ENCODE data around the gene INPP5D. TPM values are rescaled to one million over a fixed set of nuclear protein-coding genes. Genes with fewer than 3 reads are reported as not detected.

Gene INPP5D
- total RNA-seq, 2 experiments from 2014 or later, result 52.4 to 54.9 TPM

- CTCF ChIA-PET, result no interaction called here
- POLR2A ChIA-PET, result no interaction called here
- DNase-seq, result no peak
- Mint-ChIP-seq H3K4me1 (ENCODE audit: low read depth) (peaks cover 16% of the 10 kb centered on the region), H3K27me3 (no peaks in the 10 kb centered on the region), H3K36me3 (peaks cover 42% of the 10 kb centered on the region), H3K4me3 (no peak overlapping the region), H3K27ac (no peak overlapping the region), H3K9me3 (no peaks in the 10 kb centered on the region)
- intact Hi-C loops (cut with micrococcal nuclease), result no loop called here
These were observed 65.4 kb downstream of the INPP5D start for GRCh38 chr2:233125455-233126065.

- Mint-ChIP-seq H3K4me1 (ENCODE audit: low read depth) (peaks cover 19% of the 10 kb centered on the region), H3K4me3 (no peak overlapping the region), H3K9me3 (no peaks in the 10 kb centered on the region), H3K36me3 (peaks cover 54% of the 10 kb centered on the region), H3K27ac (peak overlapping the region; percentile 6), H3K27me3 (no peaks in the 10 kb centered on the region)
- ChIA-PET CTCF (interaction anchor here (0.9 to 3.2 kb wide), 2 partner anchors 47 to 76 kb away, joined by 4 to 13 read pairs; no protein-coding TSS in a partner anchor), POLR2A (no interaction called here)
- peak; percentile 24 for DNase-seq
- intact Hi-C loops (cut with micrococcal nuclease), result no loop called here
These were observed 69.3 kb downstream of the INPP5D start for GRCh38 chr2:233129351-233129978.

GRCh38 chr2:233130024-233130423, 69.9 kb downstream of the INPP5D start:
- DNase-seq, result peak; percentile 32
- Mint-ChIP-seq H3K9me3 (no peaks in the 10 kb centered on the region), H3K36me3 (peaks cover 59% of the 10 kb centered on the region), H3K4me1 (ENCODE audit: low read depth) (peaks cover 19% of the 10 kb centered on the region), H3K27ac (peak overlapping the region; percentile 20), H3K27me3 (no peaks in the 10 kb centered on the region), H3K4me3 (no peak overlapping the region)
- intact Hi-C loops (cut with micrococcal nuclease), result no loop called here
- CTCF ChIA-PET, result interaction anchor here (0.9 to 3.2 kb wide), 2 partner anchors 48 to 77 kb away, joined by 4 to 13 read pairs; no protein-coding TSS in a partner anchor
- POLR2A ChIA-PET, result no interaction called here

- H3K27me3 Mint-ChIP-seq, result no peaks in the 10 kb centered on the region
- ChIA-PET CTCF (interaction anchor here (3.2 kb wide), 1 partner anchor 77 kb away, joined by 13 read pairs; no protein-coding TSS in a partner anchor), POLR2A (no interaction called here)
- peaks cover under 1% of the 10 kb centered on the region for H3K9me3 Mint-ChIP-seq
- no peak overlapping the region for H3K4me3 Mint-ChIP-seq
- H3K27ac Mint-ChIP-seq, result peak overlapping the region; percentile 20
- H3K36me3 Mint-ChIP-seq, result peaks cover 62% of the 10 kb centered on the region
- intact Hi-C loops (cut with micrococcal nuclease), result no loop called here
- peaks cover 19% of the 10 kb centered on the region for H3K4me1 Mint-ChIP-seq (ENCODE audit: low read depth)
- no peak for DNase-seq
These were observed 70.4 kb downstream of the INPP5D start for GRCh38 chr2:233130481-233131020.

GRCh38 chr2:233131936-233132720, 72.0 kb downstream of the INPP5D start:
- peaks cover 4% of the 10 kb centered on the region for H3K9me3 Mint-ChIP-seq
- intact Hi-C loops (cut with micrococcal nuclease), result no loop called here
- peaks cover 19% of the 10 kb centered on the region for H3K4me1 Mint-ChIP-seq (ENCODE audit: low read depth)
- DNase-seq, result no peak
- CTCF ChIA-PET, result interaction anchor here (3.2 kb wide), 1 partner anchor 79 kb away, joined by 13 read pairs; no protein-coding TSS in a partner anchor
- peak overlapping the region; percentile 11 for H3K27ac Mint-ChIP-seq
- peaks cover 70% of the 10 kb centered on the region for H3K36me3 Mint-ChIP-seq
- no peak overlapping the region for H3K4me3 Mint-ChIP-seq
- POLR2A ChIA-PET, result no interaction called here
- no peaks in the 10 kb centered on the region for H3K27me3 Mint-ChIP-seq

- no peak overlapping the region for H3K4me3 Mint-ChIP-seq
- CTCF ChIA-PET, result interaction anchor here (0.8 kb wide), 1 partner anchor 10 kb away, joined by 3 read pairs; no protein-coding TSS in a partner anchor
These were observed 73.1 kb downstream of the INPP5D start for GRCh38 chr2:233133239-233133638.

GRCh38 chr2:233135421-233135820, 75.3 kb downstream of the INPP5D start:
- peaks cover 6% of the 10 kb centered on the region for H3K4me1 Mint-ChIP-seq (ENCODE audit: low read depth)
- no peaks in the 10 kb centered on the region for H3K27me3 Mint-ChIP-seq
- no peak overlapping the region for H3K27ac Mint-ChIP-seq
- intact Hi-C loops (cut with micrococcal nuclease), result no loop called here
- peaks cover 61% of the 10 kb centered on the region for H3K36me3 Mint-ChIP-seq
- H3K4me3 Mint-ChIP-seq, result no peak overlapping the region
- POLR2A ChIA-PET, result interaction anchor here (1.1 kb wide), 2 partner anchors 22 to 75 kb away, joined by 3 to 4 read pairs; no protein-coding TSS in a partner anchor
- DNase-seq, result no peak
- peaks cover 4% of the 10 kb centered on the region for H3K9me3 Mint-ChIP-seq
- CTCF ChIA-PET, result interaction anchor here (0.7 kb wide), 1 partner anchor 129 kb away, joined by 3 read pairs; no protein-coding TSS in a partner anchor

More at GRCh38 chr2:233133239-233133638, 73.1 kb downstream of the INPP5D start:
- Mint-ChIP-seq H3K9me3 (peaks cover 4% of the 10 kb centered on the region), H3K27me3 (no peaks in the 10 kb centered on the region), H3K4me1 (ENCODE audit: low read depth) (peaks cover 16% of the 10 kb centered on the region), H3K36me3 (peaks cover 64% of the 10 kb centered on the region), H3K27ac (peak overlapping the region; percentile 56)
- intact Hi-C loops (cut with micrococcal nuclease), result no loop called here
- DNase-seq, result no peak
- POLR2A ChIA-PET, result no interaction called here

- Mint-ChIP-seq H3K27me3 (no peaks in the 10 kb centered on the region), H3K4me1 (ENCODE audit: low read depth) (peaks cover 11% of the 10 kb centered on the region), H3K36me3 (peaks cover 62% of the 10 kb centered on the region), H3K27ac (no peak overlapping the region), H3K4me3 (no peak overlapping the region), H3K9me3 (peaks cover 4% of the 10 kb centered on the region)
- intact Hi-C loops (cut with micrococcal nuclease), result no loop called here
- ChIA-PET CTCF (interaction anchor here (1.2 kb wide), 1 partner anchor 83 kb away, joined by 3 read pairs; no protein-coding TSS in a partner anchor), POLR2A (no interaction called here)
- DNase-seq, result no peak
These were observed 76.9 kb downstream of the INPP5D start for GRCh38 chr2:233137040-233137439.

- H3K27me3 Mint-ChIP-seq, result no peaks in the 10 kb centered on the region
- no peak overlapping the region for H3K4me3 Mint-ChIP-seq
- ChIA-PET CTCF (interaction anchor here (1.1 kb wide), 1 partner anchor 85 kb away, joined by 3 read pairs; no protein-coding TSS in a partner anchor), POLR2A (no interaction called here)
- peaks cover 55% of the 10 kb centered on the region for H3K36me3 Mint-ChIP-seq
- H3K9me3 Mint-ChIP-seq, result peaks cover 4% of the 10 kb centered on the region
- no peak for DNase-seq
- H3K4me1 Mint-ChIP-seq (ENCODE audit: low read depth), result peaks cover 31% of the 10 kb centered on the region
- intact Hi-C loops (cut with micrococcal nuclease), result no loop called here
- no peak overlapping the region for H3K27ac Mint-ChIP-seq
These were observed 80.0 kb downstream of the INPP5D start for GRCh38 chr2:233140077-233140585.

GRCh38 chr2:233140978-233141377, 80.8 kb downstream of the INPP5D start:
- no peak overlapping the region for H3K27ac Mint-ChIP-seq
- H3K4me3 Mint-ChIP-seq, result no peak overlapping the region
- peaks cover 52% of the 10 kb centered on the region for H3K36me3 Mint-ChIP-seq
- no peaks in the 10 kb centered on the region for H3K9me3 Mint-ChIP-seq
- CTCF ChIA-PET, result interaction anchor here (1.1 kb wide), 1 partner anchor 85 kb away, joined by 3 read pairs; no protein-coding TSS in a partner anchor
- no peaks in the 10 kb centered on the region for H3K27me3 Mint-ChIP-seq
- intact Hi-C loops (cut with micrococcal nuclease), result no loop called here
- H3K4me1 Mint-ChIP-seq (ENCODE audit: low read depth), result peaks cover 31% of the 10 kb centered on the region
- no peak for DNase-seq
- POLR2A ChIA-PET, result no interaction called here

- Mint-ChIP-seq H3K4me3 (no peak overlapping the region), H3K4me1 (ENCODE audit: low read depth) (peaks cover 31% of the 10 kb centered on the region), H3K36me3 (peaks cover 52% of the 10 kb centered on the region), H3K27ac (peak overlapping the region; percentile 67), H3K27me3 (no peaks in the 10 kb centered on the region), H3K9me3 (no peaks in the 10 kb centered on the region)
- no peak for DNase-seq
- POLR2A ChIA-PET, result interaction anchor here (0.6 kb wide), 1 partner anchor 81 kb away, joined by 3 read pairs; no protein-coding TSS in a partner anchor
- CTCF ChIA-PET, result interaction anchor here (1.0 kb wide), 1 partner anchor 42 kb away, joined by 3 read pairs; no protein-coding TSS in a partner anchor
- intact Hi-C loops (cut with micrococcal nuclease), result loop anchor here (1.0 to 2.0 kb wide), 4 partner anchors 23 to 109 kb away; partner anchors contain the start of gene ATG16L1
These were observed 81.8 kb downstream of the INPP5D start for GRCh38 chr2:233141901-233142300.

All from activated CD4-positive, alpha-beta memory T cell treated with anti-CD3 and anti-CD28 coated beads for 36 hours (primary cell).